Superior temporal gyrus (tissue), 1 donor: ENCODE data around the gene ARL14.

Source experiments
- DNase-seq: peaks from one replicate; pipeline ENCODE4 v3.0.0-alpha.2; 2016; ENCODE audit errors: extremely low spot score

ARL14 gene

GRCh38 chr3:160676547-160677303 lies at the start of gene ARL14:
Gene ARL14, plus strand, starts transcription at chr3:160677160. Its CDS starts 187 bp downstream, at chr3:160677347.
- no peak for DNase-seq

GRCh38 chr3:160629491-160629890 lies 47.5 kb upstream of the ARL14 start:
- no peak for DNase-seq

- DNase-seq, result no peak
Measured at GRCh38 chr3:160633361-160634083, 43.4 kb upstream of the ARL14 start.

GRCh38 chr3:160635213-160635612 lies 41.7 kb upstream of the ARL14 start:
- no peak for DNase-seq

- no peak for DNase-seq
Measured at GRCh38 chr3:160637086-160637485, 39.9 kb upstream of the ARL14 start.

GRCh38 chr3:160638184-160638583 lies 38.8 kb upstream of the ARL14 start:
- no peak for DNase-seq

- no peak for DNase-seq
Measured at GRCh38 chr3:160641665-160642309, 35.2 kb upstream of the ARL14 start.

- no peak for DNase-seq
Measured at GRCh38 chr3:160643994-160644393, 33.0 kb upstream of the ARL14 start.

GRCh38 chr3:160644491-160644890 lies 32.5 kb upstream of the ARL14 start:
- no peak for DNase-seq

- DNase-seq, result no peak
Measured at GRCh38 chr3:160648701-160649100, 28.3 kb upstream of the ARL14 start.

- no peak for DNase-seq
Measured at GRCh38 chr3:160649596-160649995, 27.4 kb upstream of the ARL14 start.

- no peak for DNase-seq
Measured at GRCh38 chr3:160653512-160653911, 23.4 kb upstream of the ARL14 start.

GRCh38 chr3:160660902-160661301 lies 16.1 kb upstream of the ARL14 start:
- no peak for DNase-seq

- no peak for DNase-seq
Measured at GRCh38 chr3:160661660-160662059, 15.3 kb upstream of the ARL14 start.

GRCh38 chr3:160665231-160665630 lies 11.7 kb upstream of the ARL14 start:
- no peak for DNase-seq

GRCh38 chr3:160665784-160666526 lies 11.0 kb upstream of the ARL14 start:
- no peak for DNase-seq

- no peak for DNase-seq
Measured at GRCh38 chr3:160667452-160667851, 9.5 kb upstream of the ARL14 start.

GRCh38 chr3:160668454-160668853 lies 8.5 kb upstream of the ARL14 start:
- DNase-seq, result no peak

- no peak for DNase-seq
Measured at GRCh38 chr3:160671231-160671630, 5.7 kb upstream of the ARL14 start.

- DNase-seq, result no peak
Measured at GRCh38 chr3:160671995-160672394, 5.0 kb upstream of the ARL14 start.

- DNase-seq, result no peak
Measured at GRCh38 chr3:160673188-160673587, 3.8 kb upstream of the ARL14 start.

GRCh38 chr3:160675566-160676124 lies 1.3 kb upstream of the ARL14 start:
- no peak for DNase-seq
